IPS DF 6.9 (cell line): ENCODE data around the gene SLC22A23.

Experiments used
- DNase-seq: peaks from one replicate; pipeline ENCODE4 v3.0.0-alpha.2; 2013; ENCODE audit warnings: low read depth, low spot score
- H3K27ac ChIP-seq: one replicate; pipeline ENCODE4 v1.5.1; 2013; ENCODE audit warnings: low read length, control low read depth
- H3K27me3 ChIP-seq: 2 replicates; pipeline ENCODE4 v1.6.1; 2013; ENCODE audit warnings: mild to moderate bottlenecking, low read length; ENCODE audit not compliant: control insufficient read depth, insufficient read depth
- H3K36me3 ChIP-seq: 2 replicates; pipeline ENCODE4 v1.6.1; 2013; ENCODE audit warnings: low read length; ENCODE audit not compliant: control insufficient read depth, insufficient read depth
- H3K4me1 ChIP-seq: 2 replicates; pipeline ENCODE4 v1.6.1; 2013; ENCODE audit warnings: low read length; ENCODE audit not compliant: control insufficient read depth, insufficient read depth
- H3K4me3 ChIP-seq: 2 replicates; pipeline ENCODE4 v1.5.1; 2013; ENCODE audit warnings: mild to moderate bottlenecking, low read length
- H3K9me3 ChIP-seq: 2 replicates; pipeline ENCODE4 v1.6.1; 2013; ENCODE audit warnings: low read length, inconsistent platforms; ENCODE audit not compliant: control insufficient read depth, insufficient read depth
- WGBS: extraction: QIAGEN DNeasy Blood & Tissue Kit; methylation state at CpG from one replicate; pipeline ENCODE4 v1.1.7; 2013; ENCODE audit warnings: mixed read lengths, missing lambda C conversion rate; ENCODE audit not compliant: insufficient read length, insufficient coverage; 5-methylcytosine and 5-hydroxymethylcytosine counted together

The SLC22A23 gene

DNA sequence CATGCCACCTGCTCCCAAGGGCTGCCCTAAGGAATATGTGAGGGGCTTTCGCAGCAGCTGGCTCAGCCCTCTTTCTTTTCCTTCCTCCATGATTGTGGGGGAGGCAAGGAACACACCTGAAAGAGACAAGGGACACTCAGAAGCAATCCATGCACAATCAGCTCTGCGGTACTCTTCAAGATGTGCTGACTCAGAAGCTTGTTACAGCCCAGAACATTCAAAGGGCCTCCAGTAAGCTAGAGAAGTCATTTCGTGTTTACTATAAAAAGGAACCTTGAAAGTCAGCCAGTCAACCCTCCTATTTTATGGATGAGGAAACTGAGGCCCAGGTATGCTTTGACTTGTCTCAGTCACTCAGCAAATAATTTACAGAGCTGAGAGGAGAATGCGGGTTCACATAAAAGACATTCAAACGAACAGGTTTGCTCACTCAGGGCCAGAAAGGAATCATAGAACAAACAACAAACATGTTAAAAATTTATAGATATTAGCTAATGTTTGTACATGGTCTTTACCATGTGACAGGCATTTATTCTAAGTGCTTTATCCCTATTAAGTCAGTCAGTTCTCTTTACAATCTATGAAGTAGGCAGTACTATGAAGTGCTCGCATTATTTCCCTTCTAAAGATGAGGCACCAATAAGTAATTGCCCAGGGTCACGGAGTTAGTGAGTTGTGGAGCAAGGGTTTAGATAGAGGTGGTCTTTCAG lies 37.7 kb upstream of the SLC22A23 start:
- no peaks in the 10 kb centered on the region for H3K27me3 ChIP-seq
- H3K9me3 ChIP-seq = no peaks in the 10 kb centered on the region
- DNase-seq = no peak
- no peaks in the 10 kb centered on the region for H3K4me1 ChIP-seq
- H3K27ac ChIP-seq = no peak overlapping the region
- no peak overlapping the region for H3K4me3 ChIP-seq
- no peaks in the 10 kb centered on the region for H3K36me3 ChIP-seq
- no CpG with 5 or more reads among the region's 7 CpGs for WGBS

DNA sequence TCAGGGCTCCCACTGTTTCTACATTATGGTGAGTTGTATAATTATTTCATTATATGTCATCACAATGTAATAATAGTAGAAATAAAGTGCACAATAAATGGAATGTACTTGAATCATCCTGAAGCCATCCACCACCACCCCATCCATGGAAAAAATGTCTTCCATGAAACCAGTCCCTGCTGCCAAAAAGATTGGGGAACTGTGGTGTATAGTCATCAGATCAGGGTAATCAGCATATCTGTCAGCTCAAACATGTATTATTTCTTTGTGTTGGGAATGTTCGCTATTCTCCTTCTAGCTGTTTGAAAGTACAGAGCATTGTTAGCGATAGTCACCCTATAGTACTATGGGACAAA lies 33.8 kb upstream of the SLC22A23 start:
- H3K4me1 ChIP-seq = no peaks in the 10 kb centered on the region
- H3K27ac ChIP-seq = no peak overlapping the region
- no peaks in the 10 kb centered on the region for H3K36me3 ChIP-seq
- no peak overlapping the region for H3K4me3 ChIP-seq
- WGBS = no CpG with 5 or more reads among the region's 2 CpGs
- no peak for DNase-seq
- no peaks in the 10 kb centered on the region for H3K9me3 ChIP-seq
- no peaks in the 10 kb centered on the region for H3K27me3 ChIP-seq

DNA sequence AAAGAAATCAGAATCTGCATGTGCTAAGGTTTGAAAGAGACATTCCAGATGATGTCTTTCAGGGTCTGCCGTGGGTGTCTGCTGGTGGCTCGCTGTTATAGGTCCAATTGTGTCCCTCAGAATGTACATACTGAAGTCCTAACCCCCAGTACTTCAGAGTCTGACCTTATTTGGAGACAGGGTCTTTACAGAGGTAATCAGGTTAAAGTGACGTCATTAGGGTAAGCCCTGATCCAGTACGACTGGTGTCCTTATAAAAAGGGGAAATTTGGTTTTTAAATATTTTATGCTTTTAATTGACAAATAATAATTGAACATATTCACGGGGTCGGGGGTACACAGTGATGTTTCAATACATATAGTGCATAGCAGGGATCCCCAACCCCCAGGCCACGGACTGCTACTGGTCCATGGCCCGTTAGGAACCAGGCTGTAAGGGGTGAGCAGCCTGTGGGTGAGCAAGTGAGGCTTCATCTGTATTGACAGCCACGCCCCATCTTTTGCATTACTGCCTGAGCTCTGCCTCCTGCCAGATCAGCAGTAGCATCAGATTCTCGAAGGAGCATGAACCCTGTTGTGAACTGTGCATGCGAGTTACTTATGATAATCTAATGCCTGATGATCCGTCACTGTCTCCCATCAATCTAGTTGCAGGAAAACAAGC lies 33.2 kb upstream of the SLC22A23 start:
- Histone ChIP-seq H3K4me3 (no peak overlapping the region), H3K27me3 (no peaks in the 10 kb centered on the region)

DNA sequence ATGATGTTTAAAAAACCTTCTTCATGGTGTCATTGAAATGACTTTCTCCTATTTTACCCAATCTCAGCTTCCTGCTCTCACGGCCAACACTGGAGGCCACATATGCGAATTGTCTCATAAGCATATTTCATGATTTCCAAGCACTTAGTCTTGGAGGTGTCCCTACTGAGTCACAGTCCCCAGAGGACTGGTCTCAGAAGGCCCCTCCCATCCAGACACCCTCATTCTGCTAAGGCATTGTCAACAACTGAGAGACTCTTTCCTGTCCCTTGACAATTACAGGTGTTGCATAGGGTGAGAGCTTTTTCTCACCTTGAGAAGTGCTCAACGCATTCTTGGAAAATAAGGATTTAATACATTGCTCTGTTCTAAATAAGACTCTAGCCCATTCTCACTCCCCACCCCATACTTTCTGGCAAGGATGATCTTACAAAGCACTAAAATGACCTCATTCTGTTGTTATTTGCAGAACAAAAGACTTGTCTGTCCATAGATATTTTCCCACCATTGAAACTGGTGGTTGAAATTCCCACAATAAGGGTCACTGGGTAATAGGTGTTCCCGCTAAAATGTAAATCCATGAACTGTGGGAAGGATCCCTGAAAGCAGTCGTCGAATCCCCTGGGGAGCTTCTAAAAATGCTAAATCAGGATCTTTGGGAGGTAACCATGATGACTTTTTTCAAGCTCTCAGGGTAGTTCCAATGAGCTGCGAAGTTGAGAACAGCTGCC lies 32.3 kb upstream of the SLC22A23 start:
- Histone ChIP-seq H3K27me3 (no peaks in the 10 kb centered on the region), H3K36me3 (no peaks in the 10 kb centered on the region), H3K4me1 (no peaks in the 10 kb centered on the region), H3K4me3 (no peak overlapping the region), H3K27ac (no peak overlapping the region), H3K9me3 (no peaks in the 10 kb centered on the region)
- WGBS = no CpG with 5 or more reads among the region's 7 CpGs
- no peak for DNase-seq

More for the DNA sequence above, 33.2 kb upstream of the SLC22A23 start:
- Histone ChIP-seq H3K4me1 (no peaks in the 10 kb centered on the region), H3K9me3 (no peaks in the 10 kb centered on the region), H3K36me3 (no peaks in the 10 kb centered on the region), H3K27ac (no peak overlapping the region)
- no peak for DNase-seq
- WGBS = no CpG with 5 or more reads among the region's 12 CpGs

DNA sequence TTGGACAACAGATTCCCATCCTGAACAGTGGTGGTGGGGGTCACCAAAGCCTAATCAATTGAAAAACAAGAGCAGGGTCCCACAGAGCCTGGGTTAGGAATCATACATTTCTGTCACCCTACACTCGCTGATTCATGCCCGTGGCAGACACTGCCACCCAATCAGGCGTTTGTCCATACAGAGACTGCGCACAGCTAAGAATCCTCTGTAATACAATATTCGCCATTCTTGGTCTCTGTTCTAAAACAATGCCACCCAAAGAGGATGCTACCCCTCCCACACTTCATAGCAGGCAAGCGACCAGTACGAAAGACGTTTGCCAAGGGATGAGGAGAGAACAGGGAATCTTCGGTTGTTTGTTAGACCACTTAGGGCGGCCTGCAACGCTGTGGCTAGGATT lies 28.1 kb upstream of the SLC22A23 start:
- Histone ChIP-seq H3K27ac (no peak overlapping the region), H3K36me3 (no peaks in the 10 kb centered on the region), H3K4me1 (peaks cover 3% of the 10 kb centered on the region), H3K4me3 (no peak overlapping the region), H3K27me3 (no peaks in the 10 kb centered on the region), H3K9me3 (no peaks in the 10 kb centered on the region)
- no peak for DNase-seq
- no CpG with 5 or more reads among the region's 11 CpGs for WGBS

DNA sequence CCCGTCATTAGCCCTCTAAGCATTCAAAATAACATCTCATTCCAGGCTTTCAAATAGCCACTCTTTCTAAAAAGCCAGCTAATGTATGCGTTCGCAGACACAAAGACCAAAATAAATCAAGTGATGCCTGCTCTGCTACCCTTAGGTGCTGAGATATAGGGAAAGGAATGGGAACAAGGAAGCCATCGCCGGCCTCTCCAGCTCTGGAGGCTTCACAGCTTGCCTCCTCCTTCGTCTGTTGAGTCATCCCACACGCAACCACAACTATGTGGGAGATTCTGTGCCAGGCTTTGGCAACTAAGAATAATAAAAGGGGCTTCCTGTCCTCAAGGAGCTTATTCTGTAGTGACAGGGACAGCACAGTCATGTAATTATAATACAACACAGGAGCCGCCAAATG lies 27.3 kb upstream of the SLC22A23 start:
- Histone ChIP-seq H3K27ac (no peak overlapping the region), H3K9me3 (no peaks in the 10 kb centered on the region), H3K4me1 (peaks cover 3% of the 10 kb centered on the region), H3K36me3 (no peaks in the 10 kb centered on the region), H3K4me3 (no peak overlapping the region), H3K27me3 (no peaks in the 10 kb centered on the region)
- no CpG with 5 or more reads among the region's 8 CpGs for WGBS
- DNase-seq = no peak

DNA sequence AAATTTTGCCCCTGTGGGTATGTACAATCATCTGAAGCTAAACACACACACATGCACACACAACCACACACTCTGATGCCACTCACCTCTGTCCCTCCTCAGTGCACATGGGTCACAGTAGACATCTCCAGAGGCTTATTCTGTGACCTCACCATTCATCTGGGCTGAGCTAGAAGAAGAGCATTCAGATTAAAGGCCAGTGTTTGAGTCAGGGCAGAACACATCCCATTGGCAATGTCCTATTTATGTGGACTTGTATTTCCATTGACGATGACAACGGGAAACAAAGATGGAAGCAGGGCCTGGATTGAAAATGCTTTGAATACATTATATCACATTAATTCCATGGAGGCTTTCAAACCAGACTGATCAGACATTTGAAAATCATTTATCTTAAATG lies 26.8 kb upstream of the SLC22A23 start:
- Histone ChIP-seq H3K9me3 (no peaks in the 10 kb centered on the region), H3K4me3 (no peak overlapping the region), H3K27ac (no peak overlapping the region), H3K27me3 (no peaks in the 10 kb centered on the region), H3K36me3 (no peaks in the 10 kb centered on the region), H3K4me1 (peaks cover 3% of the 10 kb centered on the region)
- no CpG with 5 or more reads among the region's 2 CpGs for WGBS
- no peak for DNase-seq

DNA sequence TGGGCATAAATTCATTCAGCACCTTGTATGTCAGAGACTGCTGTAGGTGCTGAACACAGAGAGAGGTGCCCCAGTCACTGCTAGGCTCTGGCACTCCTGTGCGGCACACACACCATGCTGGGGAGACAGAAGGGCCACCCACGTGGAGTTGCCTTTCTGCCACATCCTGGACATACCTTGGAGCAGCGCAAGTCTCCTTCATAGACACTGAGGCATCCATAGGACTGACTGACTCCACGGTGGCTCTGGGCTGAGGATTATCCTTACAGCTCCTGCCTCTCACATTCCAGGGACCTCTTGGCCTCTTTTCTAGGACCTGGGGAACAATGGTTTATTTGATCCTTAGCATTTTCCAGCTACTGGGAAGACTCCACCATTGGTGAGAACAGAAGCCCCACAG lies 26.0 kb upstream of the SLC22A23 start:
- no peaks in the 10 kb centered on the region for H3K27me3 ChIP-seq
- H3K9me3 ChIP-seq = no peaks in the 10 kb centered on the region
- WGBS = no CpG with 5 or more reads among the region's 4 CpGs
- peaks cover 3% of the 10 kb centered on the region for H3K4me1 ChIP-seq
- H3K27ac ChIP-seq = no peak overlapping the region
- H3K4me3 ChIP-seq = no peak overlapping the region
- no peaks in the 10 kb centered on the region for H3K36me3 ChIP-seq
- no peak for DNase-seq

DNA sequence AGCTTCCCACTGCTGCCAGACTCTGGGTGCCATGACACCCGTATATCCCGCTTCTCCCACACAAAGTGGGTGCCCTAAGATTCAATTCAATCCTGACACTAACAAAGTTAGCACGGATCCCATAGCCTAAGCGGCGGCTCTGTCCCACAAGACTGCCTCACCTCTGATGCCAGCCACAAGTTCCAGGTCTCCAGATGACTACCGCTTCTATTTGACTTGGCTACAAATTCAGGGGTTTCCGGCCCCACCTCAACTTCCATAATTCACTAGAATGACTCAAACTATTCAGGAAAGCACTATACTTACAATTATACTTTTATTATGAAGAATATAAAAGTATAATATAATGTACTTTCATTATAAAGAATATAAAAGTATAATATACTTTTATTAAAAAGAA lies 24.8 kb upstream of the SLC22A23 start:
- no peaks in the 10 kb centered on the region for H3K36me3 ChIP-seq
- H3K4me1 ChIP-seq = peaks cover 3% of the 10 kb centered on the region
- DNase-seq = no peak
- no peak overlapping the region for H3K27ac ChIP-seq
- no peaks in the 10 kb centered on the region for H3K27me3 ChIP-seq
- H3K9me3 ChIP-seq = no peaks in the 10 kb centered on the region
- H3K4me3 ChIP-seq = no peak overlapping the region
- WGBS = no CpG with 5 or more reads among the region's 7 CpGs

DNA sequence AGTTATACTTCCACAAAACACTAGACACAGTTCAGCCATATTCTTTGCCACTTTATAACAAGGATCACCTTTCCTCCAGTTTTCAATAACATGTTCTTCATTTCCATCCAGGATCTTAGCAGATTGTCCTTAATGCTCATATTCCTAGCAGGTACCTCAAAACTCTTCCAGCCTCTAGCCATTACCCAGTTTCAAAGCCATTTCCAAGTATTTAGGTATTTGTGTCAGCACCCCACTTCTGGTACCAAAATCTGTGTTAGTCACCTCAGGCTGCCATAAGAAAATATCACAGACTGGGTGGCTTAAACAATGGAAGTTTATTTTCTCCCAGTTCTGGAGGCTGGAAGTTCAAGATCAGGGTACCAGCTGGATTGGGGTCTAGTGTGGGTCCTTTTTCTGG lies 23.2 kb upstream of the SLC22A23 start:
- Histone ChIP-seq H3K9me3 (no peaks in the 10 kb centered on the region), H3K27ac (no peak overlapping the region), H3K4me1 (peaks cover 3% of the 10 kb centered on the region)

More for the DNA sequence above, 23.2 kb upstream of the SLC22A23 start:
- H3K27me3 ChIP-seq = no peaks in the 10 kb centered on the region
- no peaks in the 10 kb centered on the region for H3K36me3 ChIP-seq
- no peak for DNase-seq
- no peak overlapping the region for H3K4me3 ChIP-seq
